Body of pancreas (tissue), 4 donors: Measurements from ENCODE around the gene RAB11FIP5.

ENCODE experiments used
- POLR2A ChIP-seq, 3 donors: fragments of 450-650 bp; IDR thresholded peaks; one replicate each; pipeline ENCODE4 v1.6.1; 2016; ENCODE audit warnings: antibody characterized with exemption in 3 of 3, mild to moderate bottlenecking in 2 of 3
- TF ChIP-seq, protein P1 (sequence below), 7 experiments: fragments of 450-650 bp in 4 of 7; fragments of 200-600 bp in 3 of 7; sonication (generic) in 3 of 7; IDR thresholded peaks; one replicate each; pipeline ENCODE4 v1.5.1; 2016 to 2019; ENCODE audit warnings: antibody characterized with exemption in 7 of 7

DNA sequence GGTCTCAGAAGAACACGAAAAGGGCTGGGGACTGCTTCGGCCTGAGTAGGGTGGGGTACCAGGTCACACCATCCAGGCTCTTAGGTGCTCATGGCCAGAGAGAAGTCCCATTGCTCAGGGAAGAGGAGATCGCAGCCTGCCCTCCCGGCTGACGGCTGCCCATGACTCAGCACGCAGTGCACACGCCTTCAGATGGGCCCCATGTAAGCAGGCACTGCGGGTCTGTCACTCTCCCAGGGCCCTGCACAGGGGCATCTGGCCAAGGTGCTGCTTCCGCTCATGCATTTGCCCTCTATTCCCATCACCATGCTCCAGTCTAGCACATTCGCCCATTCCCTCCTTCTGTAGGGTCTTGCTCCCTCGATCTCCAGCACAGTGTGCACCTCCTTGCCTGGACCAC lies 76.0 kb downstream of the RAB11FIP5 start:
- TF ChIP-seq, protein P1, sequence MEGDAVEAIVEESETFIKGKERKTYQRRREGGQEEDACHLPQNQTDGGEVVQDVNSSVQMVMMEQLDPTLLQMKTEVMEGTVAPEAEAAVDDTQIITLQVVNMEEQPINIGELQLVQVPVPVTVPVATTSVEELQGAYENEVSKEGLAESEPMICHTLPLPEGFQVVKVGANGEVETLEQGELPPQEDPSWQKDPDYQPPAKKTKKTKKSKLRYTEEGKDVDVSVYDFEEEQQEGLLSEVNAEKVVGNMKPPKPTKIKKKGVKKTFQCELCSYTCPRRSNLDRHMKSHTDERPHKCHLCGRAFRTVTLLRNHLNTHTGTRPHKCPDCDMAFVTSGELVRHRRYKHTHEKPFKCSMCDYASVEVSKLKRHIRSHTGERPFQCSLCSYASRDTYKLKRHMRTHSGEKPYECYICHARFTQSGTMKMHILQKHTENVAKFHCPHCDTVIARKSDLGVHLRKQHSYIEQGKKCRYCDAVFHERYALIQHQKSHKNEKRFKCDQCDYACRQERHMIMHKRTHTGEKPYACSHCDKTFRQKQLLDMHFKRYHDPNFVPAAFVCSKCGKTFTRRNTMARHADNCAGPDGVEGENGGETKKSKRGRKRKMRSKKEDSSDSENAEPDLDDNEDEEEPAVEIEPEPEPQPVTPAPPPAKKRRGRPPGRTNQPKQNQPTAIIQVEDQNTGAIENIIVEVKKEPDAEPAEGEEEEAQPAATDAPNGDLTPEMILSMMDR (IDR thresholded peaks at IDR 0.05), result no peak
- no peak for TF ChIP-seq POLR2A (IDR thresholded peaks at IDR 0.05)
